Activated CD4-positive, alpha-beta memory T cell treated with anti-CD3 and anti-CD28 coated beads, Interleukin-2, amount 10 ng/mL, durations not matched to agents 7 days and 5 days (primary cell): ENCODE results near the gene LYPD1. TPM values are rescaled to one million over a fixed set of nuclear protein-coding genes. Genes with fewer than 3 reads are reported as not detected.

Experiments
- CTCF ChIA-PET: fragments of 350-600 bp; sonication (Branson Sonifier 250); formaldehyde crosslinking; loops from one replicate; lab custom pipeline; 2021; ENCODE audit warnings: antibody characterized with exemption, inconsistent platforms; lab: Charles Lee
- POLR2A ChIA-PET: fragments of 350-600 bp; sonication (Branson Sonifier 250); formaldehyde crosslinking; loops from one replicate; lab custom pipeline; 2021; ENCODE audit warnings: antibody characterized with exemption; lab: Charles Lee
- DNase-seq: peaks from one replicate; pipeline ENCODE4 v3.0.0-alpha.2; 2020
- H3K27ac Mint-ChIP-seq: one replicate; pipeline ENCODE4 v1.8.0; 2021; ENCODE audit warnings: mild to moderate bottlenecking, mixed read lengths
- H3K27me3 Mint-ChIP-seq: one replicate; pipeline ENCODE4 v1.8.0; 2021; ENCODE audit warnings: mixed read lengths
- H3K36me3 Mint-ChIP-seq: one replicate; pipeline ENCODE4 v1.8.0; 2021; ENCODE audit warnings: low read depth, mixed read lengths
- H3K4me1 Mint-ChIP-seq: one replicate; pipeline ENCODE4 v1.8.0; 2021; ENCODE audit warnings: mixed read lengths
- H3K4me3 Mint-ChIP-seq: one replicate; pipeline ENCODE4 v1.8.0; 2021; ENCODE audit warnings: mild to moderate bottlenecking, mixed read lengths
- H3K9me3 Mint-ChIP-seq: one replicate; pipeline ENCODE4 v1.8.0; 2021; ENCODE audit warnings: mixed read lengths
- total RNA-seq, 2 experiments: library from RNA; stranded (reverse); gene quantifications; one replicate each; pipeline ENCODE4 v1.2.3, GENCODE V29; 2021

Gene LYPD1
- total RNA-seq, 2 experiments from 2014 or later = not detected

DNA sequence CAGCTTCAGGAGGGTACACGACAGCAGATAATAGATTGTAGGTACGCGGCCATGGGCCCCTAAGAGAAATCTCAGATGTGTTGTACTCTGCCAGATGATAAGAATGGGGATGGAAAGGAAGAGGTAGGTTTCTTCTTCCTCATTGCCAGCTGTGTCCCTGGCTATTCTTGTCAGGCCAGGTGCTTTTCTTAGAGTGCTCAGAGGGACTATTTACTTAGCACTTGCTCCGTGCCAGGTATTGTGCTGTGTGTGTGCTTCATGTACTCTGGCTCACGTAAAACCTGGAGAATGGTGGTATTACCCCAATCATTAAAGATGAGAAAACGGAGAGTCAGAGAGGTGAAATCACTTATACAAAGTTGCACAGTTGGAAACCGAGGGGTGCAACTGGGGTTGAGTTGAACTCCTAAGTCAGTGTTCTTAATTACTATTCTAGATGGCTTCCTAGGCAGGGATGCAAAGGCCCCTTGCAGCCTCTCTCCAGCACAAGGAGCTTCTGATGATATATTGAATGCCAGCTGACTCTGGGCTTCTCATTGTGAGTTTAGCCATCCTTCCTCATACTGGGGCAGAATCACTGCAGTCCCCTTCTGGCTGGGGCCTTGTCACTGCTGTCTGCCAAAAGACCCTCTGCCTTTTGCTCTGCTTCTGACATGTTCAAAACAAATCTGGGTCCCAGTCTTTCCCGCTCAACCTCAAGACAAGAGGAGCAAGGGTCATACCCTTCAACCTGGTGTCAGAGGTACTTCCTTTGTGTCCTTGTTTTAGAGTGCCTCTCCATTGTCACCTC, 60.7 kb downstream of the LYPD1 start:
- DNase-seq = no peak
- no peak overlapping the region for H3K4me3 Mint-ChIP-seq
- H3K27ac Mint-ChIP-seq = no peak overlapping the region

GRCh38 chr2:132608311-132608710, 61.7 kb downstream of the LYPD1 start:
- Mint-ChIP-seq H3K27me3 (no peaks in the 10 kb centered on the region), H3K4me3 (no peak overlapping the region), H3K36me3 (no peaks in the 10 kb centered on the region), H3K9me3 (no peaks in the 10 kb centered on the region), H3K27ac (no peak overlapping the region), H3K4me1 (no peaks in the 10 kb centered on the region)
- ChIA-PET POLR2A (no interaction called here), CTCF (no interaction called here)
- DNase-seq = no peak

More for the DNA sequence above, 60.7 kb downstream of the LYPD1 start:
- H3K4me1 Mint-ChIP-seq = no peaks in the 10 kb centered on the region
- CTCF ChIA-PET = no interaction called here
- H3K36me3 Mint-ChIP-seq = no peaks in the 10 kb centered on the region
- H3K9me3 Mint-ChIP-seq = no peaks in the 10 kb centered on the region
- POLR2A ChIA-PET = no interaction called here
- H3K27me3 Mint-ChIP-seq = no peaks in the 10 kb centered on the region

GRCh38 chr2:132607426-132608090, 62.4 kb downstream of the LYPD1 start:
- Mint-ChIP-seq H3K4me1 (no peaks in the 10 kb centered on the region), H3K36me3 (no peaks in the 10 kb centered on the region), H3K27me3 (no peaks in the 10 kb centered on the region), H3K9me3 (no peaks in the 10 kb centered on the region), H3K27ac (no peak overlapping the region), H3K4me3 (no peak overlapping the region)
- CTCF ChIA-PET = no interaction called here
- DNase-seq = no peak
- POLR2A ChIA-PET = no interaction called here

GRCh38 chr2:132606649-132607048, 63.4 kb downstream of the LYPD1 start:
- Mint-ChIP-seq H3K36me3 (no peaks in the 10 kb centered on the region), H3K9me3 (no peaks in the 10 kb centered on the region), H3K4me1 (no peaks in the 10 kb centered on the region), H3K27me3 (no peaks in the 10 kb centered on the region), H3K27ac (no peak overlapping the region), H3K4me3 (no peak overlapping the region)
- DNase-seq = no peak
- ChIA-PET CTCF (no interaction called here), POLR2A (no interaction called here)

DNA sequence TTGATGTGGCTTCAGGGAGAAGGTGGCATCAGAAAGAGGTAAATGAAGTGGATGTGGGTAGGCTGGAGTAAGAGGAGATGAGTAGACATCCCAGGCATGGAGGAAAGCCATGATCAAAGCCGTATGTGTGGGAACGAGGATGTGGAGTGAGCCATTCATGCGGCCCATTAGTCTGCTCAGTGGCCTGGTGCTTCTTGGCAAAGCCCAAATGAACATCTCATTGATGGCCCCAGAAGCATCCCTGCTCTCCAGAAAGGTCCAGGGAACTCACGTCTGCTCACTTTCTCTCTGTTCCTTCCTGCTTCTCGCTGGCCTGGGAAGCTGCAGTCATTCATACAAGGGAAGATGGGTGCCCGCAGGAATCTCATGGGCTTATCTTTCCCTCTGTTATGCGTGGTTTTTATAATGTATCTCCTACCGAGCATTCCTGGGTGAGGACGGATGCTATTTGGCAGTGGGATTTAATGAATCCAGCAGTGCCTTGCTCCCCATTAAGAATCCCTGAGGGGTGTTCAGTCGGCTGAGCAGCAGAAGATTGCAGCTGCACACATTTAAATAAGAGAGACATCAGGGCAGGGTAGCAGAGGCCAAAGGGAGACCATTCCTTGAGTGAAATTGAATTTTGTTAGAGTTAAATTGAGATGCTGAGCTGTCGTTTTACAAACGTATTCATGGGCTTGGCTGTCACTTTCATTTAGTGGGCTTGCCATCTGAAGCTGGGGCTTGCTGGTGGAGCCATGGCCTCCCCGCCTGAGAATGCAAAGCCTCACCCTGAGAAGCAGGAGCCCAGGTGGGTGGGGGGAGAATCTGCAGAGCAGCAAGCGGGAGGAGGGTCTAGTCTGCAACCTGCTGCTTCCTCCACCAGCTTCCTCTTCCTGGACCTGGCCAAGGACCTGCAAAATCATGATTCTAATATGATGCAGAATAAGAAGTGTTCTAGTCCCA, 64.5 kb downstream of the LYPD1 start:
- DNase-seq = no peak
- Mint-ChIP-seq H3K27me3 (no peaks in the 10 kb centered on the region), H3K4me1 (no peaks in the 10 kb centered on the region), H3K9me3 (no peaks in the 10 kb centered on the region), H3K27ac (no peak overlapping the region), H3K36me3 (no peaks in the 10 kb centered on the region), H3K4me3 (no peak overlapping the region)
- POLR2A ChIA-PET = no interaction called here
- CTCF ChIA-PET = no interaction called here

DNA sequence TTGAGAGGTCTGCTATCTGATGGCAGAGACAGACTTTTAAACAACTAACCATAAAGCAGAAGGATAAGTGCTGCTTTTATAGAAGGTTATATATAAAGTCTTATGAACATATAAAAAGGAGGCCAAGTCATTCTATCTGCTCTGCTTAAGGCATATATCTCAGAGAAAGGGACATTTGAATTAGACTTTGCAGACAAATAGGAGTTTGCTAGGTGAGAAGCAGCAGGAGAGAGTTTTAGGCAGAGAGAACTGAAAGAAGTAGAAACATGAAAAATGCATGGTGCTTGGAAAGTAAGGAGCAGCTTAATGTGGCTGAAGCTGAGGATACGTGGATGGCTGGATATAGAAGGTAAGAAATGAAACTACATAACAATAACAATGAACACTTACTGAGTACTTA, 65.4 kb downstream of the LYPD1 start:
- CTCF ChIA-PET = no interaction called here
- no peaks in the 10 kb centered on the region for H3K27me3 Mint-ChIP-seq
- no peaks in the 10 kb centered on the region for H3K36me3 Mint-ChIP-seq
- H3K4me3 Mint-ChIP-seq = no peak overlapping the region
- no peak for DNase-seq
- H3K9me3 Mint-ChIP-seq = no peaks in the 10 kb centered on the region
- H3K4me1 Mint-ChIP-seq = no peaks in the 10 kb centered on the region
- H3K27ac Mint-ChIP-seq = no peak overlapping the region
- POLR2A ChIA-PET = no interaction called here

- Mint-ChIP-seq H3K27ac (no peak overlapping the region), H3K4me1 (no peaks in the 10 kb centered on the region), H3K36me3 (no peaks in the 10 kb centered on the region), H3K4me3 (no peak overlapping the region), H3K27me3 (no peaks in the 10 kb centered on the region), H3K9me3 (peaks cover 4% of the 10 kb centered on the region)
- ChIA-PET POLR2A (no interaction called here), CTCF (no interaction called here)
- no peak for DNase-seq
These were observed 70.4 kb downstream of the LYPD1 start for GRCh38 chr2:132599556-132599955.

DNA sequence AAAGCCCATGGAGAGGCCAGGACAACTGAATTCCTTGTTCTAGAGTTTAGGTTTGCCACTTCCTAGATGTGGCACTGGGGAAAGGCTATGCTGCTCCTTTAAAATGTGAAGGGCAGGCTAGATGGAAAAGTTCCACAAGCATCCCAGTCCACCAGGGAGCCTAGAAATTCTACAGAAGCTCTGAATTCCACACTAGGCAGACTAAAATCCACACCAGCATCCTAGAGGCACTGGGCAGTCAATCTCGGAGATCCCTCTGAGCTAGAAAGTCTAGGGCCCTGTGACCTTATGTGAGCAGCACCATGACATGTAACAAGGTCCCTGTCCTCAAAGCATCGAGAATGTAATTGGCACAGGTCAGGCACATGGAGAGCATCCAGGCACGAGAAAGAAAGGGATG, 71.5 kb downstream of the LYPD1 start:
- H3K36me3 Mint-ChIP-seq = no peaks in the 10 kb centered on the region
- H3K27me3 Mint-ChIP-seq = no peaks in the 10 kb centered on the region
- ChIA-PET POLR2A (no interaction called here), CTCF (no interaction called here)
- H3K4me3 Mint-ChIP-seq = no peak overlapping the region
- no peak overlapping the region for H3K27ac Mint-ChIP-seq
- DNase-seq = no peak
- H3K9me3 Mint-ChIP-seq = peaks cover 4% of the 10 kb centered on the region
- H3K4me1 Mint-ChIP-seq = no peaks in the 10 kb centered on the region

DNA sequence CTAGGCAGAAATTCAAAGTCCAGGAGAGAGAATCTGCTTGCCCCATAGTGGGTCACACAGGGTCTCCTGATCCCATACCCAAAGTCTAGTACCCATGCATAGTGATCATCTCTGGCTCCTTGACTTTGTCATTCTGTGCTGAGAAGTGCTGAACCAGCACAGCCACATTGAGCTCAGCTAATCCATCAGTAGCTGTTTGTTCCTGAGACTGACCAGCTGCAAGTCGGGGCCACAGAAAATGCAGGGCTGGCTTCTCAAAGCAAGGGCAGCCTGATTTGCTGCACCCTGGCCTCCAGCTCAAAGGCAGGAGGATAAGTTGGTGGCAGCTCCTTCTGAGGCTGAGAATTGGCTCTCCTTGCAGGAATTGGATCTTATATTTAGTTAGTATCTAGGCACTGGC, 72.2 kb downstream of the LYPD1 start:
- Mint-ChIP-seq H3K9me3 (peaks cover 4% of the 10 kb centered on the region), H3K4me3 (no peak overlapping the region), H3K27me3 (no peaks in the 10 kb centered on the region), H3K4me1 (no peaks in the 10 kb centered on the region), H3K27ac (no peak overlapping the region), H3K36me3 (no peaks in the 10 kb centered on the region)
- no peak for DNase-seq
- ChIA-PET CTCF (no interaction called here), POLR2A (no interaction called here)

- ChIA-PET CTCF (no interaction called here), POLR2A (no interaction called here)
- DNase-seq = no peak
- peaks cover 5% of the 10 kb centered on the region for H3K9me3 Mint-ChIP-seq
- no peak overlapping the region for H3K27ac Mint-ChIP-seq
- no peaks in the 10 kb centered on the region for H3K27me3 Mint-ChIP-seq
- no peak overlapping the region for H3K4me3 Mint-ChIP-seq
- no peaks in the 10 kb centered on the region for H3K4me1 Mint-ChIP-seq
- H3K36me3 Mint-ChIP-seq = no peaks in the 10 kb centered on the region
These were observed 72.8 kb downstream of the LYPD1 start for GRCh38 chr2:132597166-132597565.

GRCh38 chr2:132595693-132596092, 74.3 kb downstream of the LYPD1 start:
- Mint-ChIP-seq H3K4me1 (no peaks in the 10 kb centered on the region), H3K27me3 (no peaks in the 10 kb centered on the region), H3K4me3 (no peak overlapping the region), H3K9me3 (peaks cover 8% of the 10 kb centered on the region), H3K27ac (no peak overlapping the region), H3K36me3 (no peaks in the 10 kb centered on the region)
- DNase-seq = no peak
- ChIA-PET POLR2A (no interaction called here), CTCF (no interaction called here)

DNA sequence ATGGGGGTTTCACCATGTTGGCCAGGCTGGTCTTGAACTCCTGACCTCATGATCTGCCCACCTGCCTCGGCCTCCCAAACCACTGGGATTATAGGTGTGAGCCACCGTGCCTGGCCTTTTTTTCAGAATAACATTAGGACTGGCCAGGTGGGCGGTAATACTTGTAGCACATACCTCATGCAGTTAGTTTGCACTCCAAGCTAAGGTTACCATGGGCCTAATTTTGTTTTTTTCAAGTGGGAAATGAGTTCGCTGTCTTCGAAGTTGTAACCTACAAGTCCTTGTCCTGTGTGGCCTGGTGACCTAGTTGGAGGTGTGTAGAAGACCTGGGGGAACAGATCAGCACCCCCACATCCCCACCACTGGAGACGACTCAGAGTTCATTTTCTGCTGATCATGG, 74.8 kb downstream of the LYPD1 start:
- Mint-ChIP-seq H3K4me1 (no peaks in the 10 kb centered on the region), H3K36me3 (no peaks in the 10 kb centered on the region), H3K27ac (no peak overlapping the region), H3K4me3 (no peak overlapping the region), H3K9me3 (peaks cover 8% of the 10 kb centered on the region), H3K27me3 (no peaks in the 10 kb centered on the region)
- no peak for DNase-seq
- ChIA-PET CTCF (no interaction called here), POLR2A (no interaction called here)
